T-helper 1 cell treated with Interleukin-12 subunit alpha and Interleukin-12 subunit beta and Interleukin-4 antibody, amounts not matched to agents 30 μg/mL and 1 μg/mL, for 36 hours (primary cell): ENCODE results near the gene PHIP.

Source experiments
- H3K27ac Mint-ChIP-seq: one replicate; pipeline ENCODE4 v1.8.0; 2021; ENCODE audit warnings: mild to moderate bottlenecking, mixed read lengths
- H3K27me3 Mint-ChIP-seq: one replicate; pipeline ENCODE4 v1.8.0; 2021; ENCODE audit warnings: low read depth, mixed read lengths
- H3K36me3 Mint-ChIP-seq: one replicate; pipeline ENCODE4 v1.8.0; 2021; ENCODE audit warnings: low read depth, mixed read lengths
- H3K4me1 Mint-ChIP-seq: one replicate; pipeline ENCODE4 v1.8.0; 2021; ENCODE audit warnings: low read depth, mixed read lengths
- H3K4me3 Mint-ChIP-seq: one replicate; pipeline ENCODE4 v1.8.0; 2021; ENCODE audit warnings: mild to moderate bottlenecking, moderate library complexity, mixed read lengths
- H3K9me3 Mint-ChIP-seq: one replicate; pipeline ENCODE4 v1.8.0; 2021; ENCODE audit warnings: mixed read lengths

The PHIP gene

DNA sequence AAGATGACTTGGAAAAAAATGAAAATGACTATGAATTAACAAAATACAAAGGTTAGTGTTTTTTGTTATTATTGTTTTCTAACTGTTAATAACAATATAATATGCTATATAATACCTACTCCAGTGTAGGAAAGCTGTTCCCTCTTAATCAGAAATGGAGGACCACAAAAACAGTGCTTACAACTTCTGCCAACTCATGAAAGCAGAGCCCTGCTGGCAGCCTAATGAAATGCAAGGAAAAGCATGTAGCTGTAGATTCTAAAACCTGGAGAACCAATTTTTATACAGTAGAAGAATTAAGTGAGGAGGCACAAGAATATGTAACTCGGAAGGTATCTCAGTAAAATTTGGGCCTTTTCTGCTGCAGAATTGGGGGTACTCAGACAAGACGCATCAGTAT, 29.4 kb downstream of the PHIP start:
- H3K36me3 Mint-ChIP-seq = peaks cover 33% of the 10 kb centered on the region
- no peak overlapping the region for H3K4me3 Mint-ChIP-seq
- no peak overlapping the region for H3K27ac Mint-ChIP-seq
- H3K4me1 Mint-ChIP-seq = peaks cover 11% of the 10 kb centered on the region
- H3K27me3 Mint-ChIP-seq = no peaks in the 10 kb centered on the region
- peaks cover 13% of the 10 kb centered on the region for H3K9me3 Mint-ChIP-seq

DNA sequence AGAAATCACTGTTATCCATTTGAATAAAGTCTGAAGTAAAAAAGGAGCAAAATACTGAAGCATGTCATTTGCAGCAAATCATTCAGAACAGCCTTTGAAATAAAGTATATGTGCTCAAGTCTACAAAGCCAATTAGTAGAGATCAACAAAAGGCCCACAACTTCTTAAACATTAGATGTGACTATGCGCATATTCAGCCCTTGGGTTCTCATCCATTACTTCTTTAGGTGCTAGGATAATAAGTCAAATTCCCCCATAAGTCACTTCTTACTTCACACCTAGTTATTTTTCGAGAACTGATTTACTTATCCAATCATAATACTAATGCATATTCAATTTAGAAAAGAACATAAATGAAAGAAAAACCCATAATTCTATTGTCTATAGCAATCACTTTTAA, 31.0 kb downstream of the PHIP start:
- Mint-ChIP-seq H3K4me1 (peaks cover 13% of the 10 kb centered on the region), H3K36me3 (peaks cover 27% of the 10 kb centered on the region), H3K27ac (no peak overlapping the region), H3K27me3 (no peaks in the 10 kb centered on the region), H3K9me3 (peaks cover 3% of the 10 kb centered on the region), H3K4me3 (no peak overlapping the region)

DNA sequence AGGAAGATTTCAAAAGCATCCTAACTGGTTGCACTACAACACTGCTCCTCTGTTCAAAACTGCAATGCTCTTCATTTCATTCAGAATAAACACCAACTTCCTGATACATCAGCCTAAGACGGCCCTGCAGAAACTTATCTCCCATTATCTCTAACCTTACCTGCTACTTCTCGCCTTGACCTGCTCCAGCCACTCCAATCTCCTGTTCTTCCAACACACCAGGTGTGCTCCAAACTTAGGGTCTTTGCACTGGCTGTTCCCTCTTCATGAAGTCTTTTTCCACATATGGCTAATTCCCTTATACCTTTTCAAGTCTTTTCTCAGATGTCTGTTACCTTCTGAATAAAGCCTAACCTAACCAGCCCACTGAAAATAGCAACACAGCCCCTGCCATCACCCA, 32.1 kb downstream of the PHIP start:
- Mint-ChIP-seq H3K27ac (no peak overlapping the region), H3K9me3 (no peaks in the 10 kb centered on the region), H3K4me1 (peaks cover 15% of the 10 kb centered on the region), H3K4me3 (no peak overlapping the region), H3K27me3 (no peaks in the 10 kb centered on the region), H3K36me3 (peaks cover 24% of the 10 kb centered on the region)

DNA sequence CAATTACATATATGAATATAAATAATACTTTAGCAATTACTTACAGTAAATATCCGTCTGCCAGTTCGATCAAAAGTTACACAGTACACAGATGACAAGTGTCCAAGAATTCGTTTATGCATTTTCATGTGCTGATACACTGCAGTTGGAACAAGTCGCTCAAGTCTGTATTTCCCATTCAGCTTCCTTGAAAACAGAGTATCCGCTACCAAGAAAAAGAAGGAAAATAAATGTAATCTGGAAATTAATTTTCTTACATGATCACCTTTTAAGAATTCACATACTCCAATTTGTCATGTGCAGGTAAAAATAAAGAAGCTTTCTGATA, 35.3 kb downstream of the PHIP start:
- Mint-ChIP-seq H3K27ac (no peak overlapping the region), H3K9me3 (no peaks in the 10 kb centered on the region), H3K4me1 (peaks cover 25% of the 10 kb centered on the region), H3K27me3 (no peaks in the 10 kb centered on the region), H3K36me3 (peaks cover 31% of the 10 kb centered on the region), H3K4me3 (no peak overlapping the region)

DNA sequence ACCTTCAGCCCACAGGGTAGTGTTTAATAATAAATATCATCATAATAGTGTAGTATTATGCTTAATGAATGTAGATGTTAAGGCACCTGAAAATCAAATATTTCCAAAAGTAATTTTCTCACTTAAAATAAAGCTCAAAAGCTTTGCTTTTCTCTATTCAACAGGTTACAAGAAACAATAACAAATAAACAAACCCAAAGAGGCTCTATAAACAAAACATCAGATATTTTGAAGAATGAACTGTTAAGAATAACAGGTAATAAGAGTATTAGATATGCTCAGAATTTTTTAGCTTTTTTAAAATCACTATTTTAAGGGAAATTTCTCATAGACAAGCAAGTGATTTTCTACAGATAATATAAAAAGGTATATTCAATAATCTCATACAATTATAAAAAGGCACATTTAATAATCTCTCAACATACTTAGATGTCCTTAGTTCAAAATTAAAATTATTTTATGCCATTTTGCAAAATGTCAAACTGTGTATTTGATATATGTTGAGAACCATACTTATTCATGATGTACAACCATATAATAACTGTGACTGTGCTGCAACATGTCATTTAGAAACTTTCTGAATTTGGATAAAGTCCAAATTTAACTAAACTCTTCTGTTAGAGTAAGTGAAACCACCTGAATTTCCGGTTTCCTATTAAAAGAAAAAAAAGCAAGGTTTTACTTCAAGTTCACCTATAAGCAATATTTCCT, 35.8 kb downstream of the PHIP start:
- Mint-ChIP-seq H3K36me3 (peaks cover 35% of the 10 kb centered on the region), H3K27me3 (no peaks in the 10 kb centered on the region), H3K4me3 (no peak overlapping the region), H3K9me3 (no peaks in the 10 kb centered on the region), H3K27ac (no peak overlapping the region), H3K4me1 (peaks cover 25% of the 10 kb centered on the region)

DNA sequence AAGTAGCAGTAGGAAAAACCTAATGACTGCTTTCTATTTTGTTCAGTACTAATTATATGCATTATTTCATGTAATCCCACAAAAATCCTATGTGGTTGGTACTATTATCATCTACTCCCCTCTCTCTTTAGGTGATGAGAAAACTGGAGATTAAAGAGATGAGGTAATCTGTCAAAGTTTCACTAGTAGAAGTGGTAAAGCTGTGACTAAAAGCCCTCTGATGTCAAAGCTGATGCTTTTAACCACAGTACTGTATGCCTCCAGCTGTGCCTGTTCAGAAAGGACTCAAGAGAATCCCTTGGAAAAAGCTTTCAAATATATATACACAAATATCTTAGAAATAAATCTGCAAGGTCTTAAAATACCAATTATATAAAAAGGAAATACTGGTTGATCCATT, 38.0 kb downstream of the PHIP start:
- Mint-ChIP-seq H3K9me3 (no peaks in the 10 kb centered on the region), H3K36me3 (peaks cover 46% of the 10 kb centered on the region), H3K4me1 (peaks cover 28% of the 10 kb centered on the region), H3K27me3 (no peaks in the 10 kb centered on the region), H3K4me3 (no peak overlapping the region), H3K27ac (no peak overlapping the region)

DNA sequence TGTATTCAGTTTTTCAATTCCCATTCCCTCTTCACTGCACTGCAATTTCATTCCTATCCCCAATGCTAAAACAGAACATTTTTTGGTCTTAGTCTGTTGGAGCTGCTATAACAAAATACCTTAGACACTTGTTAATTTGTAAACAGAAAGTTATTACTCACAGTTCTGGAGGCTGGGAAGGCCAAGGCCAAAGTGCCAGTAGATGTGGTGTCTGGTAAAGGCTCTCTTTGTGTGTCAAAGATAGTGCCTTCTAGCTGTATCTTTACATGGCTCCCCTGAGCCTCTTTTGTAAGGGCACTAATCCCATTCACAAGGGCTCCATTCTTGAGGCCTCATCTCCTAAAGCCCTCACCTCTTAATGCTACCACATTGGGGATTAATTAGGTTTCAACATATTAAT, 40.0 kb downstream of the PHIP start:
- Mint-ChIP-seq H3K4me3 (no peak overlapping the region), H3K4me1 (peaks cover 35% of the 10 kb centered on the region), H3K36me3 (peaks cover 54% of the 10 kb centered on the region), H3K27me3 (no peaks in the 10 kb centered on the region), H3K9me3 (no peaks in the 10 kb centered on the region), H3K27ac (no peak overlapping the region)

DNA sequence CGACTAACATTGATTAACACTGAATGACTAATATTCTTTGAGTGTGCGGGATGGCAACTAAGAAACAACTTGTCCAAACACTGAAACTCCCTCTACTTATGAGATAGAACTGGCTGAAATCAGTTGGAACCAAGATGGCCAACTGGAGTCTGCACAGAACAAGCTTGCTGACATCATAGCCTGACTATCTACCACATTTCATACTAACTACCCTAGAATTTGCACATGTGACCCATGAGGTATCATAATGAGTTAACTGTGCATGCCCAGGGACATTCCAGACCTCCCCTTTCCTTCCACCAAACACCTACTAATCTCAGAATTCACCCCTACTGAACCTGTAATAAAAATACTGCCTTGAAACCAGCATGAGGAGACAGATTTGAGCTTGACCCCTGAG, 43.2 kb downstream of the PHIP start:
- Mint-ChIP-seq H3K4me1 (peaks cover 35% of the 10 kb centered on the region), H3K9me3 (no peaks in the 10 kb centered on the region), H3K4me3 (no peak overlapping the region), H3K36me3 (peaks cover 55% of the 10 kb centered on the region), H3K27me3 (no peaks in the 10 kb centered on the region), H3K27ac (no peak overlapping the region)

DNA sequence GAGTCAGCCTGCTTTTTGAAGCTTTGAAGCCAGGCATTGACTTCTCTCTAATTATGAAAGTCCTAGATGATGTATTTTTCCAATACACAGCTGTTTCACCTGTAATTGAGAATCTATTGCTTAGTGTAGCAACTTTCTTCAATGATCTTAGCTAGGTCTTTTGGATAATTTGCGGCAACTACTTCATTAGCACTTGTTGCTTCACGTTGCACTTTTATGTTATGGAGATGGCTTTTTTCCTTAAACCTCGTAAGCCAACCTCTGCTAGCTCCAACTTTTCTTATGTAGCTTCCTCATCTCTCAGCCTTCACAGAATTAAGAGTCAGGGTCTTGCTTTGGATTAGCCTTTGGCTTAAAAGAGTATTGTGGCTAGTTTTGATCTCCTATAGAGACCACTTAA, 44.8 kb downstream of the PHIP start:
- Mint-ChIP-seq H3K27ac (no peak overlapping the region), H3K4me3 (no peak overlapping the region), H3K27me3 (no peaks in the 10 kb centered on the region), H3K4me1 (peaks cover 32% of the 10 kb centered on the region), H3K9me3 (no peaks in the 10 kb centered on the region), H3K36me3 (peaks cover 50% of the 10 kb centered on the region)

DNA sequence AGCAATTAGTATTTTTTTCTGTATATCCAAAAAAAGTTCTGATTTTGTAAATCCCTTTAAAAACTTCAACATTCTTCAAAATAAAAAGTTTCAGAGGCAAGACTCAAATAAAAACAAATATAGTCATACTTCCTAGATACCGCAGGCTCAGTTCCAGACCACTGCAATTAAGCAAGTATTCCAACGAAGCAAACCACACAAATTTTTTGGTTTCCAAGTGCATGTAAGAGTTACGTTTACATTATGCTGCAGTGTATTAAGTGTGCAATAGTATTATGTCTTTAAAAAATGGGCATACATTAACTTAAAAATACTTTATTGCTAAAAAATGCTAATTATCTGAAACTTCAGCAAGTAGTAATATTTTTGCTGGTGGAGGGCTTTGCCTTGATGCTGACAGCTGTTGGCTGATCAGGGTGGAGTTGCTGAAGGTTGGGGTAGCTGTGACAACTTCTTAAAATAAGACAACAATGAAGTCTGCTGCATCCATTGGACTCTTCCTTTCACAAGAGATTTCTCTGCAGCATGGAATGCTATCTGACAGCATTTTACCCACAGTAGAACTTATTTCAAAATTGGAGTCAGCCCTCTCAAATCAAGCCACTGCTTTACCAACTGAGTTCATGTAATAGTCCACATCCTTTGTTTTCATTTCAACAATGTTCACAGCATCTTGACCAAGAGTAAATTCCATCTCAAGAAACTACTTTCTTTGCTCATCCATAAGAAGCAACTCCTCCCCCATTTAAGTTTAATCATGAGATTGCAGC, 46.0 kb downstream of the PHIP start:
- Mint-ChIP-seq H3K27ac (no peak overlapping the region), H3K4me1 (peaks cover 32% of the 10 kb centered on the region), H3K36me3 (peaks cover 43% of the 10 kb centered on the region), H3K9me3 (no peaks in the 10 kb centered on the region), H3K27me3 (no peaks in the 10 kb centered on the region), H3K4me3 (no peak overlapping the region)

DNA sequence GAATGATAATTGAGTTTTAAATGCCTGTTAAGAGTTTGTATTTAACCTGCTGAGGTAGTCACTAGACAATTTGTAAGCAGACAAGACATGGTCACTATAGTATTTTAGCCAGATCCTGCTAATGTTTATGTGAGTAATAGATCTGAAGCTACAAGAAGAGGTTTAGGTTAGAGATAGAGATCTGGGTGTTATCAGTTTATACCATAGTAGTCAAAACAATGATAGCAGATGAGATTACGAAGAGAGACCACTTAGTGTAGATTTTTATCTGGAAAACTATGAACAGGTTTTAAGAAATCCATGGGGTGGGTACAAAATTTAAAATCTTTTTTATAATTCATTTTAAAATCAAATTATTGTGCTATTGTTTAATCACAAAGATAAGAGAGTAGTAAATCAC, 47.5 kb downstream of the PHIP start:
- H3K27ac Mint-ChIP-seq = no peak overlapping the region
- H3K4me3 Mint-ChIP-seq = no peak overlapping the region
- peaks cover 28% of the 10 kb centered on the region for H3K4me1 Mint-ChIP-seq
- H3K27me3 Mint-ChIP-seq = no peaks in the 10 kb centered on the region
- peaks cover 35% of the 10 kb centered on the region for H3K36me3 Mint-ChIP-seq
- H3K9me3 Mint-ChIP-seq = no peaks in the 10 kb centered on the region

DNA sequence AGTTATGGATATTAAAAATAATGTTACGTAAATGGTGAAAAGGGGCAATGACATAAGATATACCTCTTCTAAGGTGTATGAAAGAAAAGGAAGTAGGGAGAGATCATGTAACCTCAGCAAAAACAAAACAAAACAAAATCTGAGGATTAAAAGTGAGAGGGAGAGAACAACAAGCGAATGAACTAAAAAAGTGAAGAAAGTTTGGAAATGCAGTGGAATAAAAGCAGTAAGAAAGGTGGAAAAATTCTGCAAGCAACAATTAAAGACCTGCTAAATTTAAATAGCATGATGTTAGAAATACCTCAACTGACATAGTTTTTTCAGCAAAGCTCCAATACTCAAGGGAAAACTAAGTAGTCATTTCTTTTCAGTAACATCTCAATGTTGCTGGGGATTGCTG, 48.0 kb downstream of the PHIP start:
- Mint-ChIP-seq H3K36me3 (peaks cover 35% of the 10 kb centered on the region), H3K4me1 (peaks cover 27% of the 10 kb centered on the region), H3K27ac (no peak overlapping the region), H3K27me3 (no peaks in the 10 kb centered on the region), H3K9me3 (no peaks in the 10 kb centered on the region), H3K4me3 (no peak overlapping the region)

DNA sequence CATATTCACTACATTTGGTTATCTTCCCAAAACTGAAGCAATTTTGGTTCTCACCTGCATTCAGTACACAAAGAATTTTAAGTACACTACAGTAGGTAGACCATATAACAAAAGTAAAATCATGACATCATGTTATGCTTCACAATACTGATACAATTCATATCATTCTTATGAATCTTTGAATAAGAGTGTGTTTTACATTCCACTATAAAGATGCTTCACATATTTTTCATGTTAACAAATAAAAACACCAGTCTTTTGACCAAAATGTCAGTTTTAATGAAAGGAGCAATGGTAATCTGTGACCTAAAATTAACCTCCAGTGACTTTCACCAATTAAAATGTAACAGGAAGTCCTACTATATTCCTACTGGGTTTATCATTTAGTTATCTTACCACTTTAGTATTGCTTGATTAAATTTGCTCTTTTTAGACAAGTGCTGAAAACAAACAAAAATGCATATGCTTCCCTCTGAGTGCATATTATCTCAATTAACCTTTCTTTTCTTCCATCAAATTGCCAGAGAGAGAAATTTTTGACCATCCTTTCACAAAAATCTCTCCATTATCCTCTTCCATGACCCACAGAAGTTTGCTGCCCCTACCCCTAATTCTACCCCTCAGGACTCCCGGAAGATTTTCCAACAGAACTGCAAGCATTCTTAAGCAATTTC, 49.3 kb downstream of the PHIP start:
- Mint-ChIP-seq H3K27ac (no peak overlapping the region), H3K9me3 (no peaks in the 10 kb centered on the region), H3K27me3 (no peaks in the 10 kb centered on the region), H3K36me3 (peaks cover 31% of the 10 kb centered on the region), H3K4me3 (no peak overlapping the region), H3K4me1 (peaks cover 21% of the 10 kb centered on the region)

DNA sequence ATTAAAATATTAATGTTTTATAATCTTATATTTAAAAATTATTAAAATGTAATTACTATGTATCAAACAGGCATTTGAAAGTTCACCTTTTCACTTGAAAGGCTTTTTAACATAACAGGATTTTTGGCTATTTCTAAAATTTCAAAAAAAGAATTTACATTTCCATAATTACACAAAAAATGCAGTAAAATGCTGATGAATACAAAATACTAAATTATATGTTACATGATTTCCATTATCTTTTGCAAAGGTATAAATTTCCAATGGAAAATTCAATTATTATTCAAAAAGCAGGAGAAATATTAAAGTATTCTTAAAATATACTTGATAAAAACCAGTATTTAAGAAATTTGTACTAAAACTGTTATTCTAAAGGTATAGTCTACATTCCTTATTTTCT, 66.1 kb downstream of the PHIP start:
- Mint-ChIP-seq H3K4me1 (no peaks in the 10 kb centered on the region), H3K27me3 (no peaks in the 10 kb centered on the region), H3K36me3 (peaks cover 23% of the 10 kb centered on the region), H3K9me3 (no peaks in the 10 kb centered on the region), H3K27ac (no peak overlapping the region), H3K4me3 (no peak overlapping the region)

DNA sequence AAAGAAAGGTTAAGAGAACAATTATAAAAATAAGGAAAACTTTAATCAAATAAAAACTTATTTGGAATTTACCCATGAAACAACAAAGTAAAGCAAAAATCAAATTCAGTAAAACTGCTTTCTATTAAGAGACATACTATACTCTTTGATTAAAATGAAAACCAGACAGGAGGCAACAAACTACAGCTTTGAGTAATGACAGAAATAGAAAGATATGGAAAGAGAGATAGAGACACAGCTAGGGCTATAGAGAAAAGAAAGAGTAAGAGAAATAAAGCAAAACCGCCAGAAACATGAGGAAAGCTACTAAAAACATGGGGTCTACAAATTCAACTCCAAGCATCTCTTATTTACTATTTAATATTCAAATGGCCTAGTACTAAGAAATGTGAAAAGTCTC, 67.6 kb downstream of the PHIP start:
- no peak overlapping the region for H3K4me3 Mint-ChIP-seq
- H3K27ac Mint-ChIP-seq = no peak overlapping the region
- H3K36me3 Mint-ChIP-seq = peaks cover 23% of the 10 kb centered on the region
- no peaks in the 10 kb centered on the region for H3K9me3 Mint-ChIP-seq
- H3K27me3 Mint-ChIP-seq = no peaks in the 10 kb centered on the region
- H3K4me1 Mint-ChIP-seq = peaks cover 3% of the 10 kb centered on the region
